IMR-90 (cell line): ENCODE results near the gene ERMARD. TPM values are rescaled to one million over a fixed set of nuclear protein-coding genes. Genes with fewer than 3 reads are reported as not detected.

Experiments
- ATAC-seq: fragments of 200-7000 bp; cut with Tn5 transposase; 2 replicates; pipeline ENCODE4 v1.9.1; 2020; ENCODE audit warnings: low read depth, mild to moderate bottlenecking, moderate library complexity
- BruUV-seq: library from RNA; stranded (reverse); fragments of 400-500 nt; replicated peaks from 2 replicates; lab custom pipeline; 2021; lab: Mats Ljungman, UMichigan
- CTCF ChIA-PET: fragments of 300-600 bp; formaldehyde crosslinking; extraction: SDS; loops from one replicate; lab custom pipeline; 2021; ENCODE audit warnings: antibody characterized with exemption; lab: Yijun Ruan, JAX
- POLR2A ChIA-PET: fragments of 300-600 bp; sonication (Branson Sonifier 250); formaldehyde crosslinking; loops from one replicate; lab custom pipeline; 2022; ENCODE audit warnings: antibody characterized with exemption; ENCODE audit not compliant: unreplicated experiment; lab: Charles Lee
- DNase-seq: peaks from one replicate; pipeline ENCODE4 v3.0.0; 2013
- H2AFZ ChIP-seq: replicated peaks from 2 replicates; pipeline ENCODE3; 2013; ENCODE audit warnings: low read length, mild to moderate bottlenecking; ENCODE audit not compliant: poor library complexity
- H2AK5ac ChIP-seq: 2 replicates; pipeline ENCODE4 v1.6.1; 2013; ENCODE audit warnings: low read depth, low read length, inconsistent platforms
- H2AK9ac ChIP-seq: replicated peaks from 2 replicates; pipeline ENCODE3; 2013; ENCODE audit warnings: mild to moderate bottlenecking, low read depth, low read length, moderate library complexity; ENCODE audit not compliant: poor library complexity
- H2BK120ac ChIP-seq: 2 replicates; pipeline ENCODE4 v1.6.1; 2013; ENCODE audit warnings: low read depth, low read length, inconsistent platforms
- H2BK15ac ChIP-seq: 3 replicates; pipeline ENCODE4 v1.6.1; 2013; ENCODE audit warnings: low read depth, low read length, inconsistent platforms
- H2BK20ac ChIP-seq: 2 replicates; pipeline ENCODE4 v1.6.1; 2013; ENCODE audit warnings: low read depth, mild to moderate bottlenecking, inconsistent platforms, low read length, moderate library complexity
- H2BK5ac ChIP-seq: 2 replicates; pipeline ENCODE4 v1.6.1; 2013; ENCODE audit warnings: mild to moderate bottlenecking, low read depth, low read length, inconsistent platforms; ENCODE audit not compliant: poor library complexity, severe bottlenecking
- H3K14ac ChIP-seq: replicated peaks from 2 replicates; pipeline ENCODE4 v1.6.1; 2013; ENCODE audit warnings: low read depth, low read length, inconsistent platforms
- H3K18ac ChIP-seq: 2 replicates; pipeline ENCODE4 v1.6.1; 2013; ENCODE audit warnings: low read depth, low read length, control low read depth
- H3K23ac ChIP-seq: 2 replicates; pipeline ENCODE4 v1.6.1; 2013; ENCODE audit warnings: low read depth, low read length, inconsistent platforms
- H3K27ac ChIP-seq: 2 replicates; pipeline ENCODE4 v1.5.1; 2013; ENCODE audit warnings: mild to moderate bottlenecking, control low read depth, low read length; ENCODE audit not compliant: insufficient read depth
- H3K27me3 ChIP-seq: 2 replicates; pipeline ENCODE4 v1.6.1; 2013; ENCODE audit warnings: low read length; ENCODE audit not compliant: control insufficient read depth, insufficient read depth
- H3K36me3 ChIP-seq: 2 replicates; pipeline ENCODE4 v1.6.1; 2013; ENCODE audit warnings: low read length, mixed read lengths; ENCODE audit not compliant: control insufficient read depth, insufficient read depth
- H3K4ac ChIP-seq: 2 replicates; pipeline ENCODE4 v1.6.1; 2013; ENCODE audit warnings: low read depth, low read length, inconsistent platforms
- H3K4me1 ChIP-seq: 2 replicates; pipeline ENCODE4 v1.6.1; 2013; ENCODE audit warnings: low read length, mixed read lengths; ENCODE audit not compliant: control insufficient read depth, insufficient read depth
- H3K4me2 ChIP-seq: 2 replicates; pipeline ENCODE4 v1.6.1; 2013; ENCODE audit warnings: low read depth, mild to moderate bottlenecking, control low read depth, low read length, moderate library complexity
- H3K4me3 ChIP-seq: 2 replicates; pipeline ENCODE4 v1.5.1; 2013; ENCODE audit warnings: low read depth, mild to moderate bottlenecking, control low read depth, low read length, moderate library complexity; ENCODE audit not compliant: insufficient read depth
- H3K56ac ChIP-seq: 2 replicates; pipeline ENCODE4 v1.6.1; 2013; ENCODE audit warnings: low read length, inconsistent platforms; ENCODE audit not compliant: insufficient read depth; ENCODE audit errors: extremely low read depth
- H3K79me1 ChIP-seq, 2 experiments: 2 replicates each; pipeline ENCODE4 v1.6.1; 2013; ENCODE audit warnings: low read length in 2 of 2, inconsistent platforms in 1 of 2, low read depth in 1 of 2
- H3K9ac ChIP-seq: 2 replicates; pipeline ENCODE4 v1.6.1; 2013; ENCODE audit warnings: low read depth, low read length, control low read depth
- H3K9me1 ChIP-seq: 2 replicates; pipeline ENCODE4 v1.6.1; 2013; ENCODE audit warnings: low read length, inconsistent platforms; ENCODE audit not compliant: insufficient read depth
- H3K9me3 ChIP-seq: 2 replicates; pipeline ENCODE4 v1.6.1; 2013; ENCODE audit warnings: low read length; ENCODE audit not compliant: control insufficient read depth, insufficient read depth
- H4K20me1 ChIP-seq: 2 replicates; pipeline ENCODE4 v1.6.1; 2013; ENCODE audit warnings: low read length, inconsistent platforms; ENCODE audit not compliant: insufficient read depth
- H4K5ac ChIP-seq: 2 replicates; pipeline ENCODE4 v1.6.1; 2013; ENCODE audit warnings: mild to moderate bottlenecking, low read depth, low read length, control low read depth
- H4K8ac ChIP-seq, 2 experiments: 2 replicates each; pipeline ENCODE4 v1.6.1; 2013; ENCODE audit warnings: low read depth in 2 of 2, low read length in 2 of 2, control low read depth in 1 of 2, inconsistent platforms in 1 of 2
- H4K91ac ChIP-seq: 2 replicates; pipeline ENCODE4 v1.6.1; 2013; ENCODE audit warnings: low read depth, low read length, inconsistent platforms; ENCODE audit not compliant: insufficient read depth
- BHLHE40 ChIP-seq: fragments of 150-350 bp; IDR thresholded peaks from 2 replicates; pipeline ENCODE4 v1.6.1; 2016; ENCODE audit warnings: mild to moderate bottlenecking, low read depth, low read length
- CTCF ChIP-seq: conservative IDR thresholded peaks from 2 replicates; pipeline ENCODE4 v1.5.1; 2012; ENCODE audit warnings: mild to moderate bottlenecking, low read depth, low read length, improper control_type of control experiment
- MAFK ChIP-seq: IDR thresholded peaks from 2 replicates; pipeline ENCODE4 v1.6.1; 2012; ENCODE audit warnings: low read depth, low read length, improper control_type of control experiment
- MAZ ChIP-seq: IDR thresholded peaks from 2 replicates; pipeline ENCODE4 v1.6.1; 2012; ENCODE audit warnings: low read depth, mild to moderate bottlenecking, low read length, improper control_type of control experiment, moderate library complexity, borderline replicate concordance
- MXI1 ChIP-seq: IDR thresholded peaks from 2 replicates; pipeline ENCODE4 v1.6.1; 2012; ENCODE audit warnings: low read depth, mild to moderate bottlenecking, low read length, moderate library complexity, borderline replicate concordance
- NFE2L2 ChIP-seq: fragments of 150-350 bp; IDR thresholded peaks from 2 replicates; pipeline ENCODE4 v1.6.1; 2016; ENCODE audit warnings: low read depth, mild to moderate bottlenecking, low read length
- POLR2A ChIP-seq: IDR thresholded peaks from 2 replicates; pipeline ENCODE4 v1.6.1; 2012; ENCODE audit warnings: mild to moderate bottlenecking, low read depth, low read length
- RAD21 ChIP-seq: IDR thresholded peaks from 2 replicates; pipeline ENCODE4 v1.6.1; 2012; ENCODE audit warnings: low read length, improper control_type of control experiment
- RFX5 ChIP-seq: IDR thresholded peaks from 2 replicates; pipeline ENCODE4 v1.8.0; 2012; ENCODE audit warnings: low read depth, mild to moderate bottlenecking, low read length, moderate library complexity
- SMC3 ChIP-seq: fragments of 150-350 bp; IDR thresholded peaks from 2 replicates; pipeline ENCODE4 v1.6.1; 2016; ENCODE audit warnings: low read depth, mild to moderate bottlenecking, antibody characterized with exemption, low read length, moderate library complexity
- USF2 ChIP-seq: fragments of 150-350 bp; IDR thresholded peaks from 2 replicates; pipeline ENCODE4 v1.6.1; 2017; ENCODE audit warnings: mild to moderate bottlenecking, antibody characterized with exemption, low read length, low read depth
- WGBS, 2 experiments: methylation state at CpG; one replicate each; pipeline versions ENCODE4 v1.1.5 to v1.1.7; 2013; ENCODE audit warnings: missing lambda C conversion rate in 2 of 2; ENCODE audit not compliant: insufficient read length in 1 of 2; ENCODE audit errors: extremely low coverage in 2 of 2; 5-methylcytosine and 5-hydroxymethylcytosine counted together
- dilution Hi-C: fragments of 300-500 bp; cut with HindIII; formaldehyde crosslinking; loops from one replicate; pipeline ENCODE4 v1.14.3; 2018; ENCODE audit warnings: low sequenced_read_pairs; ENCODE audit not compliant: unreplicated experiment
- in situ Hi-C: fragments of 300-500 bp; cut with MboI; formaldehyde crosslinking; loops from 3 replicates; pipeline ENCODE4 v1.14.3; 2019; ENCODE audit warnings: low sequenced_read_pairs, inconsistent platforms, mixed read lengths
- intact Hi-C: fragments of 100-400 bp; cut with micrococcal nuclease; formaldehyde crosslinking; loops from 2 replicates; pipeline ENCODE4 v1.10.0; 2022
- polyA plus RNA-seq, 3 experiments: library from polyadenylated mRNA; depleted of rRNA; stranded (reverse); fragments of >200 nt; gene quantifications; 2 replicates each; pipeline ENCODE4 v1.2.3, GENCODE V29; 2012; ENCODE audit warnings: low replicate concordance in 1 of 3
- total RNA-seq: library from RNA; depleted of rRNA; stranded (reverse); fragments of >200 nt; gene quantifications from 2 replicates; pipeline ENCODE4 v1.2.3, GENCODE V29; 2012

Gene ERMARD
- total and polyA plus RNA-seq, 2 of the 4 experiments (the other 2 are of a cell fraction): 15.1 to 25.4 TPM

GRCh38 chr6:169789944-169790927, 38.8 kb downstream of the ERMARD start:
- Histone ChIP-seq H3K36me3 (no peaks in the 10 kb centered on the region), H3K14ac (peak overlapping the region; percentile 88), H2BK120ac (peak overlapping the region; percentile 66), H3K23ac (peak overlapping the region; percentile 63), H3K9me1 (peaks cover 4% of the 10 kb centered on the region; the same call in 1 of the 2 replicates), H3K4me1 (peaks cover 3% of the 10 kb centered on the region; the same call in 1 of the 2 replicates), H2BK5ac (no peak overlapping the region), H2BK20ac (peak overlapping the region; percentile 81), H4K91ac (peak overlapping the region; percentile 75), H3K27ac (peak overlapping the region; percentile 6), H3K4me2 (peak overlapping the region; percentile 83), H3K4ac (peak overlapping the region; percentile 73; the same call in 1 of the 2 replicates), H3K9me3 (no peaks in the 10 kb centered on the region), H4K8ac (peak overlapping the region; percentile 17 to 63; a peak in 3 of 4 replicates), H3K18ac (peak overlapping the region; percentile 4; the same call in 1 of the 2 replicates), H3K9ac (peak overlapping the region; percentile 34), H3K27me3 (peaks cover 9% of the 10 kb centered on the region; the same call in 1 of the 2 replicates), H2AK9ac (peak overlapping the region; percentile 83), H2AFZ (peak overlapping the region; percentile 100), H3K79me1 (no peaks in the 10 kb centered on the region), H4K5ac (no peak overlapping the region; the same call in 1 of the 2 replicates), H3K4me3 (peak overlapping the region; percentile 43), H3K56ac (no peak overlapping the region; the same call in none of the 2 replicates), H2AK5ac (no peak overlapping the region), H4K20me1 (no peaks in the 10 kb centered on the region), H2BK15ac (no peak overlapping the region)
- CTCF ChIA-PET: interaction anchor here (0.6 to 3.3 kb wide), 19 partner anchors 10 to 833 kb away, joined by 3 to 23 read pairs (median 4); no protein-coding TSS in a partner anchor
- ATAC-seq: peak; percentile 99
- in situ Hi-C loops (loop anchor here (10.0 kb wide), 2 partner anchors 515 to 725 kb away; partner anchors contain the start of gene FAM120B), intact Hi-C loops (loop anchor here (1.0 to 5.0 kb wide), 3 partner anchors 522 to 740 kb away; no protein-coding TSS in a partner anchor), dilution Hi-C loops (no loop called here)
- POLR2A ChIA-PET: interaction anchor here (0.6 kb wide), 1 partner anchor 743 kb away, joined by 4 read pairs; no protein-coding TSS in a partner anchor
- peak; percentile 59 for DNase-seq
- 1% methylated on average over 33 of the region's 61 CpGs; no CpG with 5 or more reads in 1 of the 2 experiments for WGBS, 2 experiments
- BruUV-seq: no TSS peak
- TF ChIP-seq MAFK: no peak
- peak; percentile 44; the same call in 1 of the 2 replicates for TF ChIP-seq POLR2A
- 0 out of 2 replicates have a peak, but pooled peaks have one; percentile 17 for TF ChIP-seq MXI1
- peak; percentile 93 for TF ChIP-seq RAD21
- peak; percentile 81; the same call in 1 of the 2 replicates for TF ChIP-seq BHLHE40
- no peak for TF ChIP-seq MAZ
- TF ChIP-seq RFX5: no peak
- peak; percentile 82 for TF ChIP-seq SMC3
- TF ChIP-seq USF2: no peak
- TF ChIP-seq NFE2L2: no peak
- peak; percentile 97 for TF ChIP-seq CTCF
